ENCODE measurements around the gene MUC15. TPM values are rescaled to one million over a fixed set of nuclear protein-coding genes. Genes with fewer than 3 reads are reported as not detected.

The MUC15 gene
- total and polyA plus RNA-seq, 2 experiments from 2014 or later: not detected

DNA sequence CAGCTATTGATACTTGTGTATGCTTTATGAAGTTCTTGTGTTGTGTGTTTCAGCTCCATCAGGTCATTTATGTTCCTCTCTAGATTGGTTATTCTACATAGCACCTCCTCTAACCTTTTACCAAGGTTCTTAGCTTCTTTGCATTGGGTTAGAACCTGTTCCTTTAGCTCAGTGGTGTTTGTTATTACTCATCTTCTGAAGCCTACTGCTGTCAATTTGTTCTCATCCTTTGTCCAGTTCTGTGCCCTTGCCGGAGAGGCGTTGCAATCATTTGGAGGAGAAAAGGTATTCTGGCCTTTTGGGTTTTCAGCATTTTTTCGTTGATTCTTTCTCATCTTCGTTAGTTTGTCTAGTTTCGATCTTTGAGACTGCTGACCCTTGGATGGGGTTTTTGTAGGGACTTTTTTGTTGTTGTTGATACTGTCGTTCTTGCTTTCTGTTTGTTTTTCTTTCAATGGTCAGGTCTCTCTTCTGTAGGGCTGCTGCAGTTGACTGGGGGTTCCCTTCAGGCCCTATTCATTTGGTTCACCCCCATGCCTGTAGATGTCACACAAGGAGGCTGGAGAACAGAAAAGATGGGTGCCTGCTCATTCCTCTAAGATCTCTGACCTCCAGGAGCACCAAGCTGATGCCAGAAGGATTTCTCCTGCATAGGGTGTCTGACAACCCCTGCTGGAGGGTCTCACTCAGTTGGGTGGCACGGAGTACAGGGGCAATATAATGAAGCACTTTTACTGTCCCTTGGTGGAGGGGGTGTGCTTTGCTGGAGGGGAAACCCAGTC is 35.9 kb upstream of the MUC15 start (continued):
- TF ChIP-seq REST (IDR thresholded peaks at IDR 0.05; ENCODE audit: unreplicated experiment) (no peak), EZH2 (IDR thresholded peaks at IDR 0.05; ENCODE audit: low read depth, unreplicated experiment) (no peak)

DNA sequence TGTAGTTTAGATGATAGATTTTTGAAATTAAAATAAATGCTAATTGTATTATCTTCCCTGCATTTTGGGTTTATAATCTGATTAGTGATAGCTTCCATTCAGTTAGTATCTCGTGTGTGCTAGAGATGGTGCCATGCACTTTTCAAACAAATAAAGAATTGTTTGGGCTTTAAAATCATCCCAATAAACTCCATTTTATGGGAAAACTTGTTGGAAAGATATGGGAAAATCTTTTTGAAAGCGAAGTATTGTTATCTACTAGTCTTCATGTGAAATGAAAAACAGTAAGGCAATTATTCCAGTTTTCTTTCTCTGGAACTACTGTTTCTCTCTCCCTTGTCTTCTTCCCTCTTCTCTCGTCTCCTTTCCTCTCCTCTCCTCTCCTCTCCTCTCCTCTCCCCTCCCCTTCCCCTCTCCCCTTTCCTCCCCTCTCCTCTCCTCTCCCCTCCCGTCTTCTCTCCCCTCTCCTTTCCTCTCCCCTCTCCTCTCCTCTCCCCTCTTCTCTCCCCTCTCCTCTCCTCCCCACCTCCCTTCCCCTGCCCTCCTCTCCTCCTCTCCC is 27.9 kb upstream of the MUC15 start:
- H4K20me1 ChIP-seq (replicated peaks; ENCODE audit: insufficient read depth): no peaks in the 10 kb centered on the region
- TF ChIP-seq JUNB (IDR thresholded peaks at IDR 0.05; ENCODE audit: unreplicated experiment): no peak
- no peak for TF ChIP-seq CREB1 (CRISPR knock-in tag; IDR thresholded peaks at IDR 0.05; ENCODE audit: low read depth)
- no peak for TF ChIP-seq REST (IDR thresholded peaks at IDR 0.05; ENCODE audit: unreplicated experiment)
- TF ChIP-seq NANOG (IDR thresholded peaks at IDR 0.05; ENCODE audit: borderline replicate concordance): no peak
- no peak for TF ChIP-seq EZH2phosphoT487 (IDR thresholded peaks at IDR 0.05; ENCODE audit: unreplicated experiment)
- TF ChIP-seq, protein P1, sequence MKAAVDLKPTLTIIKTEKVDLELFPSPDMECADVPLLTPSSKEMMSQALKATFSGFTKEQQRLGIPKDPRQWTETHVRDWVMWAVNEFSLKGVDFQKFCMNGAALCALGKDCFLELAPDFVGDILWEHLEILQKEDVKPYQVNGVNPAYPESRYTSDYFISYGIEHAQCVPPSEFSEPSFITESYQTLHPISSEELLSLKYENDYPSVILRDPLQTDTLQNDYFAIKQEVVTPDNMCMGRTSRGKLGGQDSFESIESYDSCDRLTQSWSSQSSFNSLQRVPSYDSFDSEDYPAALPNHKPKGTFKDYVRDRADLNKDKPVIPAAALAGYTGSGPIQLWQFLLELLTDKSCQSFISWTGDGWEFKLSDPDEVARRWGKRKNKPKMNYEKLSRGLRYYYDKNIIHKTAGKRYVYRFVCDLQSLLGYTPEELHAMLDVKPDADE (IDR thresholded peaks at IDR 0.05): no peak
- no peak for TF ChIP-seq POLR2AphosphoS5 (IDR thresholded peaks at IDR 0.05; ENCODE audit: low read depth)
- ATAC-seq: no peak
- no peak overlapping the region for H3K4me3 ChIP-seq
- no peaks in the 10 kb centered on the region for H3K36me3 ChIP-seq (ENCODE audit: insufficient read depth)
- no peak for DNase-seq (ENCODE audit: low spot score)
- H3K4me2 ChIP-seq: no peak overlapping the region
- H3K27me3 ChIP-seq (ENCODE audit: insufficient read depth): no peaks in the 10 kb centered on the region
- H2AFZ ChIP-seq: no peak overlapping the region
- H3K4me1 ChIP-seq (ENCODE audit: insufficient read depth): peaks cover 4% of the 10 kb centered on the region; the same call in 1 of the 2 replicates
- H3K27ac ChIP-seq (ENCODE audit: low read depth): no peak overlapping the region
- H3K9me2 ChIP-seq (ENCODE audit: insufficient read depth): no peaks in the 10 kb centered on the region
- H3K9me3 Mint-ChIP-seq: peaks cover 10% of the 10 kb centered on the region; the same call in 1 of the 3 replicates
- no peak overlapping the region for H3K4me3 Mint-ChIP-seq
- no peaks in the 10 kb centered on the region for H3F3A ChIP-seq (replicated peaks; ENCODE audit: low read depth)
- no peaks in the 10 kb centered on the region for H3K27me3 Mint-ChIP-seq (ENCODE audit: insufficient read depth, low read depth, poor library complexity)
- no peaks in the 10 kb centered on the region for H3K4me1 Mint-ChIP-seq
- no peaks in the 10 kb centered on the region for H3K79me2 ChIP-seq (replicated peaks; ENCODE audit: insufficient read depth)
- H3K36me3 Mint-ChIP-seq (ENCODE audit: low read depth): peaks cover 3% of the 10 kb centered on the region; the same call in 2 of the 3 replicates
- no peak overlapping the region for H3K27ac Mint-ChIP-seq

Data from GM23338 (cell line).